Cortex of kidney (tissue), 1 donor: ENCODE measurements around the gene CFAP45.

Experiments used
- DNase-seq: peaks from one replicate; lab custom pipeline; 2025; lab: John Stamatoyannopoulos, UW

The CFAP45 gene

DNA sequence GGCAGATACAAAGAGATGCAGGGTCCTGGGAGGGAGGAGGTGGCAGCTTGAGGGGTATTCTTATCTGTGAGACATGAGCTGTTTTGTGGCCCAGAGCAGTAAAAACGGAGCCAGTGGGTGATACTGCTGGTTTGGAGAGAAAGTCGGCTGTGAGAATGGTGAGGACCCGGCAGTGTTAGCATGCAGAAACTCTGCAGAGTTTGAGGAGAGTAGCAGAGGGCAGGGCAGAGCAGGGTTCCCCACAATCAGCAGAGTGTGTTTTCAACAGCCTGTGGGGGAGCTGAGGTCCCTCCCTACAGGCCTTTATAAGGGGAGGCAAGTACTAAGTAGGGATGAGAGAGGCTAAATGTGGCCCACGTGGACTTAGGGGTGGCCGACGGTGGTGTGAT lies 72.9 kb downstream of the CFAP45 start:
- no peak for DNase-seq

DNA sequence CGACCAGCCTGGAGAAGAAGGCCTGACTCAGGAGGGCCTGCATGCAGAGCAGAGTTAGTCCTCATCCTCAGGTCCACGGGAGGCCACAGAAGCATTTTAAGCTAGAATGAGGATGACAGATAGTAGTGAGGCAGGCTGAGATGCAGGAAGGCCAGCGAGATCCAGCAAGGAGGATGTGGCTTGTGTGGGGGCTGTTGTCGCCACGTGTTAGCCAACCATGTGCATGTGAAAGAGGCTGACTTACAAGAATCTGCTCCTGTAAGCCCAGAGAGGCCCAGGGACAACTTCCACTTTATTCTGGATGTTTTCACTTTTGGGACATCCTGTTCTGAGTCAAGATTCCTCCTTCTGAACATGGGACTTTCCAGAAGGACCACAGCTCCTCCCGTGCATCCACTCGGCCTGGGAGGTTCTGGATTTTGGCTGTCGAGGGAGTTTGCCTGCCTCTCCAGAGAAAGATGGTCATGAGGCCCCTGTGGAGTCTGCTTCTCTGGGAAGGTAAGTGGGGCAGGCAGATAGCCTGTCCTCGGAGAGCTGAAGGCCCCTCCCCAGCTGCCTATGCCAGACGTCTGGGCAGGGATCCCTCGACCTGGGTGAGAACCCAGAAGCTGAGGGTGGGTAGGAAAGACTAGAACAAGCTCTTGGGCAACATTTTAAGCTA lies 73.4 kb downstream of the CFAP45 start, which contains the start of gene SLAMF8:
TSS of gene SLAMF8 (plus strand) at position 433 of the 661 bp plus-strand sequence. CDS start at position 459, 26 bp downstream.
- no peak for DNase-seq

- DNase-seq = no peak
Measured at GRCh38 chr1:159825564-159825963, 74.4 kb downstream of the CFAP45 start.

GRCh38 chr1:159823406-159823805 lies 76.6 kb downstream of the CFAP45 start:
- no peak for DNase-seq
